Measurements from ENCODE around the gene CDC6. TPM values are rescaled to one million over a fixed set of nuclear protein-coding genes. Genes with fewer than 3 reads are reported as not detected.

Gene CDC6
- total RNA-seq, 1 donor from 2014 or later = 0.55 TPM

GRCh38 chr17:40340327-40340726, 52.6 kb downstream of the CDC6 start:
- Histone ChIP-seq H3K4me1 (peaks cover 94% of the 10 kb centered on the region), H3K27me3 (ENCODE audit: low read depth) (no peaks in the 10 kb centered on the region), H3K9me3 (replicated peaks) (no peaks in the 10 kb centered on the region), H3K36me3 (no peaks in the 10 kb centered on the region), H3K4me3 (peak overlapping the region; percentile 78), H3K27ac (replicated peaks) (peak overlapping the region; percentile 97)
- intact Hi-C loops (cut with micrococcal nuclease) = no loop called here
- no peak for TF ChIP-seq CTCF (IDR thresholded peaks at IDR 0.05; ENCODE audit: borderline replicate concordance)
- DNase-seq = no peak

- intact Hi-C loops (cut with micrococcal nuclease) = no loop called here
- Histone ChIP-seq H3K36me3 (no peaks in the 10 kb centered on the region), H3K4me1 (peaks cover 94% of the 10 kb centered on the region)
Observed at GRCh38 chr17:40340880-40341807, 53.5 kb downstream of the CDC6 start.

GRCh38 chr17:40341808-40342503, 54.3 kb downstream of the CDC6 start:
- DNase-seq = peak; percentile 85
- Histone ChIP-seq H3K27ac (replicated peaks) (peak overlapping the region; percentile 97), H3K27me3 (ENCODE audit: low read depth) (no peaks in the 10 kb centered on the region), H3K4me1 (peaks cover 94% of the 10 kb centered on the region), H3K4me3 (peak overlapping the region; percentile 78), H3K9me3 (replicated peaks) (no peaks in the 10 kb centered on the region), H3K36me3 (no peaks in the 10 kb centered on the region)
- no peak for TF ChIP-seq CTCF (IDR thresholded peaks at IDR 0.05; ENCODE audit: borderline replicate concordance)
- intact Hi-C loops (cut with micrococcal nuclease) = no loop called here

More at GRCh38 chr17:40340880-40341807, 53.5 kb downstream of the CDC6 start:
- no peaks in the 10 kb centered on the region for H3K27me3 ChIP-seq (ENCODE audit: low read depth)
- no peaks in the 10 kb centered on the region for H3K9me3 ChIP-seq (replicated peaks)
- DNase-seq = peak; percentile 92
- H3K4me3 ChIP-seq = peak overlapping the region; percentile 78
- TF ChIP-seq CTCF (IDR thresholded peaks at IDR 0.05; ENCODE audit: borderline replicate concordance) = no peak
- H3K27ac ChIP-seq (replicated peaks) = peak overlapping the region; percentile 97

- no peaks in the 10 kb centered on the region for H3K27me3 ChIP-seq (ENCODE audit: low read depth)
- no peak for DNase-seq
- TF ChIP-seq CTCF (IDR thresholded peaks at IDR 0.05; ENCODE audit: borderline replicate concordance) = no peak
- H3K36me3 ChIP-seq = no peaks in the 10 kb centered on the region
- H3K9me3 ChIP-seq (replicated peaks) = no peaks in the 10 kb centered on the region
- peak overlapping the region; percentile 97 for H3K27ac ChIP-seq (replicated peaks)
- intact Hi-C loops (cut with micrococcal nuclease) = no loop called here
- peaks cover 96% of the 10 kb centered on the region for H3K4me1 ChIP-seq
- H3K4me3 ChIP-seq = peak overlapping the region; percentile 78
Observed at GRCh38 chr17:40342504-40343218, 55.0 kb downstream of the CDC6 start.

All from left ventricle myocardium inferior (tissue), 1 donor.